CD4-positive, alpha-beta T cell treated with Interferon gamma for 1 hour (primary cell): ENCODE data around the gene EIF2S1.
"Not testable (repeated sequence)": the region's sequence is repeated elsewhere in the genome, so short reads cannot be mapped to it uniquely, and the experiment has no call there.

ENCODE experiments used
- DNase-seq: peaks from one replicate; pipeline ENCODE4 v3.0.0-alpha.2; 2020

The EIF2S1 gene

DNA sequence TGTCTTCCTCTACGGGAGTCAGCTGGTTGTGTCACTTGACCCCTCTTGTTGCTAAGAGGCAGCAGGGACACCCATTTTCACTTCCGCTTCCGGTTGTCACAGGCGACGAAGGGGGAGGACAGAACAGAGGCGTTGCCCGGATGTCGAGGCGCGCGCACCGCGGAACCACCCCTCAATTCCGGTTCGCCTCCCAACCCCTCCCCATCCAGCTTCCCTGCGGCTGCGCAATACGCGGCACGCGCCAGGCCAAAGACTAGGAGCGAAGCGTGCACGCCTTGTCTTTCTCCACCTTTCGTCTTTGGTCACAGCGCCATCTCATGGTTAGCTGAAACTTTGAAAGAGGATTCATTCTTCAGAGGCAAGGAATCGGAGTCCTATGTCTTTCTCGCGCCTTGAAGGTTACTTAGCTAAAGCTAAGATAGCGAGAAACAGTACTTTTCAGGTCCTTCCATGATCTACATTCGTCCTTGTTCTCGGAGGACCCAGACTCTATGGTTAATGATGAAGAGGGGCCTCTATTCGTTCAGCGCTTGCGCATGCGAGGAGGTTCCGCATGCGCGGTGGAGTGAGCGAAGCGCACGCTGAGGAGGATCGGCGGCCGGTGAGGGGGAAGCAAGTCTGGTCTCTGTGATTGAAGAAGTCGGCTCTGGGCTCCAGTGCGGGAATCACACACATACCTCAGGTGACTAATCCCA lies at the start of gene EIF2S1, which contains the start of gene ATP6V1D:
Gene EIF2S1, plus strand, starts transcription at position 554 of the 695 bp plus-strand sequence. CDS start 4,440 bp downstream, outside the sequence.
Gene ATP6V1D, minus strand, starts transcription at position 30 of the 695 bp plus-strand sequence. CDS start 106 bp downstream, outside the sequence.
- peak; percentile 99 for DNase-seq

DNA sequence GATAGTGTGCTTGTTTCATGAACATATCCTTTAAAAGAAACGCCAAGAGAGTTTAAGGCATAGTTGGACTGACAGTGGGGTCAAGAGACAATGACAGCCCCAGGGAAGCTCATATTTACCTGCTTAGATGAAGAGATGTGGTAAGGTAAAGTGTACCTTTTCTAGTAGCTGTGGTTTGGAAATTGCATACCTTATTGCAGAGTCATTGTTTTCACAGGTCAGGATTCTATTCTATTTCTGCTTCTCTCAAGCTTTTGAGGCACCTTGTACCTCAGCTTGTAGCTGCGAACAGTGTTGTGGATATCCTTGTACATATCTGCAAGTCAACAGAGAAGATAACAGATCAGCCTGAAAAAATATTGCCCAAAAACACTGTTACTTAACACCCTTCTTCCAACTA lies 48.3 kb upstream of the EIF2S1 start:
- DNase-seq, result no peak

DNA sequence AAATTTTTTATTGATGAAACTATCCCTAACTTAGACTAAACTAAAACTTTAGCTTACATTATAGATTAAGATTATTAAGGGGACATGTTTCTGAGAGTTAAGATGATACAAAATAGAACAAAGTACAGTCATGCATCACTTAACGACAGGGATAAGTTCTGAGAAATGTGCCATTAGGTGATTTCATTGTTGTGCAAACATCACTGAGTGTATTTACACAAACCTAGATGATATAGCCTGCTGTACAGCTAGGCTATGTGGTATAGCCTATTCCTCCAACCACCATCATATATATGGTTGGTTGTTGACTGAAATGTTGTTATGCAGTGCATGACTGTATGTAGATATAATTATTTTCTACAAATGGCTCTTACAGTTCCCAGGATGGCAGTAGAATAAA lies 47.0 kb upstream of the EIF2S1 start:
- DNase-seq, result no peak

DNA sequence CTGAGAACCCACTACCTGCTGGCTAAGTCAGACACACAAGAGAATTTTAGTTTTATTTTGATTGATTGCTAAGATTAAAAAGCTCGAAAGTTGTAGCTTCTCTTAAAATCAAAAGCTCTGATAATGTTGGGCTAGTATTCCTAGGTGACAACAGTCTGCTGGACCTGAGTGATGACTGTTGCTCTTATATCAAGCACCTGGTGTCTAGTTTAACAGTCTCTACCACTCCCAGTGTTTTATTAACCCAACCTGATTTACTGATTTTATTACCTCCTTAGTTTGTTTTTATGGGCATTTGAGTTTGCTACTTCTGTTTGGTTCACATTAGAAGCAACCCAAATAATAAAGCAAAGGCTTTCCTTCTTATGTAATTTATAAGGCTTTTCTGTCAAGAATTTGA lies 42.3 kb upstream of the EIF2S1 start:
- DNase-seq, result no peak

DNA sequence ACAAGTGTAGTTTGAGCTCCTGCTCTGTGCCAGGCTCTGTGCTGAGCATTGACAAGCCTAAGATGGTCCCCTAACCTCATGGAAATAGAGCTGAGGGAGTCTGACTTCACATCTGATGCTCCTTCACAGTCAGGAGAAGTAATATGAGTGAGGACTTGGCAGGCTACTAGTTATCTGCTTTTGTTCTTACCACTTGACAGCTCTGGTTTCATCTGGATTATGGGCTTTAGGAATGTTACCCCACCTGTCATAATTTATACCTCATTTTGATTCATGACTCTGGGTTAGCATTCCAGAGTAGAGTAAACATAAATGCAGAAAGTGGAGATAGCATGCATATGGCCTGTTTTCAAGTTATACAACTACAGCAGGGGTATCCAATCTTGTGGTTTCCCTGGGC lies 41.0 kb upstream of the EIF2S1 start:
- DNase-seq, result no peak

DNA sequence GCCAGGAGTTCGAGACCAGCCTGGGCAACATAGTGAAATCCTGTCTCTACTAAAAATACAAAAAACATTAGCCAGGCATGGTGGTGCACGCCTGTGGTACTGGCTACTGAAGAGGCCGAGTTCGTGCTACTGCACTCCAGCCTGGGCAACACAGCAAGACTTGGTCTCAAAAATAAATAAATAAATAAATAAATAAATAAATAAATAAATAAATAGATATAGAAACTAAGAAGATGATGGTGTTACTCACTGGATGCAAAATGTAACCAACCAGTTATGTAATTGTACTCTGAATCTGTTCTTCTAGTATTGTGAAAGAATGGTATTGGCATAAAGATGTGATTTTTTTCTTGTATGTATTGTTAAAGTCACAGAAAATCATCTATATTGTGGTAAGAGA lies 30.5 kb upstream of the EIF2S1 start:
- not testable (repeated sequence) for DNase-seq

DNA sequence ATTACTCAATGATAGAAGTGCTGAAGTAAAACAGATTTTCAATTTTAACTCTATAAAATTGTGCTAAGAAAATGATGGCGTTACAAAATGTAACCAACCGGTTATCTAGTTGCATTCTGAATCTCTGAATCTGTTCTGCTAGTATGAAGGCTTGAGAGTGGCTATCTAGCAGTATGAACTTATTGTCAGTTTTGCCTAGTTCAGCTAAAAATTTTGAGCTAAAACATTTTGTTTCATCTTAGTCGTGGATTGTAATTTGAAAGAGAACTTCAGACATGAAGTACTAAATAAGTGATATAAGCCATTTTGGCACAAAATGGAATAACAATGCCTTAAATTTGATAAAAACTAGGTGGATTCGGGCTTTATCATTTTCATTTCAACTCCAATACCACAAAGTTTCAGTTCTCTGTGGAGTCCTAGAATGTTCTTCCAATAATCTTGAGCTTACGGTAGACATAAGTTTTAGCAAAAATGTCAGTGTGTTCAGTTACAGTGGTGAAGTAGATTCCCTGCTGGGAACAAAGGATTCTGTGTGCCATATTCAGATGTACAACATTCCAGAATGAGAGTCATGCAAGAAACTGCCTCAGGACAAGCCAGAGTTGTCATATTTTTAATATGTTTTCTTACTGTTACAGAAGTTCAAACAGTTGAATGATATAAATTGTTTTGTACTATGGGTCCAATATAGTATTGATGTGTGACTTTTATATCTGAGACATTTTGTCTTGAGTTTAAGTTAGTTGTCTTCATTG lies 28.6 kb upstream of the EIF2S1 start:
- no peak for DNase-seq

DNA sequence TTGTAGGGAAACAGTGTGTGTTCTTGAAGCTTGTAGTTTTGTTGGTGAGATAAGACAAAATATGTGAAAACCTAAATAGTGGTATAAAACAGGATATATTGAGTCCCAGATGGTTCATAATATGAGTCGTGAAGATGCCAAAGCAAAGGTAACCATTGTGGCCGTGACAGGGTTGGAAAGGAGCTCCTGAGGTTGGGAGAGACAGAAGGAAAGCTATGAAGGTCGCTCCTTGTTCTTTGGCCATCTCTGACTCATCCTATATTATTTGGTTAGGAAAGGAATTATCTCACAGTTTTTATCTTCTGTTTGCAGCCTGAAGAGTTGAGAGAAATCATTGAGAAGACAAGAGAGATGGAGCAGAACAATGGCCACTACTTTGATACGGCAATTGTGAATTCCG lies 27.7 kb upstream of the EIF2S1 start:
- DNase-seq, result no peak

DNA sequence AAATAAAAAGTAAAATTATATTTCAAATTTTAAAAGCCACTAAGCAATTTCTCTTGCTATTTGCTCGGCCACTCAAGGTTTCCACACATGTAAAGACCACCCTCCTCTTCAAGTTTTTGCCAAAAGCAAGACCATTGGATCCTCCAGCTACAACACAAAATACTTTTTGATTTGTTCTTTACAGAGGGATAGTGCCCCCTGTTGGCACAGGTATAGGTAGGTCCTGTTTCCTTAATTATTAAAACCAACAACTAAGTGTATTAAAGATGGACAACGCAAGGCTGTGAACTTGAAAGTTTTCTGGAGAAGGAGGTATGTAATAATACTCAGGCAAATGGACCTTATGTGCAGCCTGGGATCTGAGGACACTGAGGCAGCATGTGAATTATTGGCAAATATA lies 24.3 kb upstream of the EIF2S1 start:
- DNase-seq, result no peak

DNA sequence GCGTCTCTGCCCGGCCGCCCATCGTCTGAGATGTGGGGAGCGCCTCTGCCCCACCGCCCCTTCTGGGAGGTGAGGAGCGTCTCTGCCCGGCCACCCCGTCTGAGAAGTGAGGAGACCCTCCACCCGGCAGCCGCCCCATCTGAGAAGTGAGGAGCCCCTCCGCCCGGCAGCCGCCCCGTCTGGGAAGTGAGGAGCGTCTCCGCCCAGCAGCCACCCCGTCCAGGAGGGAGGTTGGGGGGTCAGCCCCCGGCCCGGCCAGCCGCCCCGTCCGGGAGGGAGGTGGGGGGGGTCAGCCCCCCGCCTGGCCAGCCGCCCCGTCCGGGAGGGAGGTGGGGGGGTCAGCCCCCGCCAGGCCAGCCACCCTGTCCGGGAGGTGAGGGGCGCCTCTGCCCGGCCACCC lies 18.9 kb upstream of the EIF2S1 start:
- not testable (repeated sequence) for DNase-seq

DNA sequence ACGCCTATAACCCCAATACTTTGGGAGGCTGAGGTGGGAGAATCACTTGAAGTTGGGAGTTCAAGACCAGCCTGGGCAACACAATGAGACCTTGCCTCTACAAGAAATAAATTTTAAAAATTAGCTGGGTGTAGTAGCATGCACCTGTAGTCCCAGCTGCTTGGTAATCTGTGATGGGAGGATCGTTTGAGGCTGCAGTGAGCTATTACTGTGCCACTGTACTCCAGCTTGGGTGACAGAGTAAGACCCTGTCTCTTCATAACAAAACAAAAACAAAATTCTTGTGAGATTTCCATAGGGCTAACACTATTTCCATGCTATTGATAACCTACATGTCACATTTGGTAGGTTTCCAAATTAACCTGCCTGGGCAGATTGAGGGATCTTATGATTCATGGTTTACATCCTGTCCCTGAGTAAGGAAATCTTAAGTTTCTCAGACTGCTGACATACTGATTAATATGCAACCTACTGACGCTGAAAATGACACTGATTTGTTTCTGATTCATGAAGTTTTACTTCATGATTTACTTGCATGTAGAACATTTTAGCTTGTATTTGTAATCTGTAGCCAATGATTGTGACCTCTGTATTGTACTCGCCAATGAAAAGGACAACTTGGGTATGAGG lies 16.4 kb upstream of the EIF2S1 start:
- no peak for DNase-seq

DNA sequence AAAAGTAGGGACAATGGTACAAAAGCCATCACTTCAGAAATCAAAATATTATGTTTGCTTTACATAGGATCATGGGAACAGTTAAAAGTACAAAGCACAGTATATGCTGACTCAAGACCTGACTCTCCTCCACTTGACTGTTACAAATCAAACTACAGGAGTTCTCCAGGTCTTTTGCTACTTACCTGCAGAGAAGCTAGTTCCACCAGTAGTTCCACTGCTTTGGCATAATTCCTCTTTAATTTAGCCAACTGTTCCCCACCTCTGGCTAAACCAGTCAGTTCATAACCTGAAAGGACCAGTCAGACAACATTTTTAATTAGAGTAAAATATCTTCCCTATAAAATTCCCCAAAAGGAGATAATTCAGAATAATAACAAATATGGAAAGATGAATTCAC lies 14.5 kb upstream of the EIF2S1 start:
- DNase-seq, result no peak

DNA sequence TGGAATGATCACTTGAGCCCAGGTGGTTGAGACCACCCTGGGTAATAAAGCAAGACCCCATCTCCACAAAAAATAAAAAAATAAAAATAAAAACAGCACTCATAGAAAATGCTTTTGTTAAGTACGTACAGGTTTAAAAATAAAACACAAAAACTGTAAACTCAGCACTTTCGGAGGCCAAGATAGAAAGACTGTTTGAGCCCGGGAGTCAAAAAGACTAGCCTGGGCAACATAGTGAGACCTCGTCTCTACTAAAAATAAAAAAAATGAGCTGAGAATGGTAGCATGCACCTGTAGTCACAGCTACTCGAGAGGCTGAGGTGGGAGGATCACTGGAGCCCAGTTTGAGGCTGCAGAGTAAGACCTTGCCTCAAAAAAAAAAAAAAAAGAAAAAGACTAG lies 8.1 kb upstream of the EIF2S1 start:
- DNase-seq, result no peak

DNA sequence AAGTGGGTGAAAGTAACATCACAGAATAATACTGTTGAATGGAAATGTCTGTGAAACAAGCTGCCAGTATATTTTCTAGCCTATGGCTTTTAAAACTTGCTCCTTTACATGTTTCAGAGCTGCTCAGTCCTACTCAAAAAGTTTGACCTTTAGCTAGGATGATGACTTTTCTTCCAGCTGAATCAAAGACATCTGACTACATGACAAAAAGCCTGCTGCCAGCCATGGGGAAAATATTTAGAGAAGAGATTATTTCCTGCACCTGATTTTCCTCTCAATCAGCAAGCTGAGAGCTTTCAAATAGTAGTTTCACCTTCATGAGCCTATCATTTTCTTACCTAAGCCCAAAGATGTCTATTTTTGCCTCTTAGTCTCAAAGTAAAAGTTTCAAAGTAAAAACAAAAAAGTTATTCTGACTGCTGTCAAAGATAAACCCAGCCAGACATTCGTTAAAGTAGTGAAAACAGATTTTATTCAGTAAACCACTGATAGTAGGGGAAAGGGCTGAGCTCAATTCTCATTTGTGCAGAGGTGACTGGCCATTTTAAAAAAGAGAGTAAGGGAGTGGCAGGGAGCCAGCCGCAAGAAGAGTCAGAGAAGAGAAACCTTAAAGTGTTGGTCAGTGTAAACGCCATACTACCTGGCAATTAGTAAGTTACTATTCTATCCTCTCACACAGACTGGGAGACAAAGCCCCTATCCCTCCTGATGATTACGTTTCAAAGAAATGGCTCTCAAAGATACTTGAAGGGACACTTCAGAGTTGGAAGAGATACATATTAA lies 2.8 kb upstream of the EIF2S1 start:
- DNase-seq, result no peak

DNA sequence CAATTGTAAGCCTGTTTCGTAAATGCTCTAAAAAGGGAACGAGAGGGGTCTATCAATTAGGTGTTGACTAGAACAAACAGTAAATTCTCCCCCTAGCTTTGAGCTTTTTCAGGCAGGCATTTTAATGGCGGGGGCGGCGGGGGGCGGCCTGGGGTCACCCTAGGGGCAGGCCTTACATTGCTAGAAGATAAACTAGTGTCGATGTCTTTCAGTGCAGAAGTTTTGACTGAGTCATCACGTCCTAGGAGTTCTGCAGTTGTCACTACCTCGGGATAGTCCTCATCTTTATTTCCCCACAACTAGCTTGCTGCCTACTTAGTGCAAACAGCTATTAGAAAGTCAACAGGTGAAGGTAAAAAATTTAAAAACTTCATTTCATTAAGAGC lies 2.2 kb upstream of the EIF2S1 start:
- DNase-seq, result no peak

DNA sequence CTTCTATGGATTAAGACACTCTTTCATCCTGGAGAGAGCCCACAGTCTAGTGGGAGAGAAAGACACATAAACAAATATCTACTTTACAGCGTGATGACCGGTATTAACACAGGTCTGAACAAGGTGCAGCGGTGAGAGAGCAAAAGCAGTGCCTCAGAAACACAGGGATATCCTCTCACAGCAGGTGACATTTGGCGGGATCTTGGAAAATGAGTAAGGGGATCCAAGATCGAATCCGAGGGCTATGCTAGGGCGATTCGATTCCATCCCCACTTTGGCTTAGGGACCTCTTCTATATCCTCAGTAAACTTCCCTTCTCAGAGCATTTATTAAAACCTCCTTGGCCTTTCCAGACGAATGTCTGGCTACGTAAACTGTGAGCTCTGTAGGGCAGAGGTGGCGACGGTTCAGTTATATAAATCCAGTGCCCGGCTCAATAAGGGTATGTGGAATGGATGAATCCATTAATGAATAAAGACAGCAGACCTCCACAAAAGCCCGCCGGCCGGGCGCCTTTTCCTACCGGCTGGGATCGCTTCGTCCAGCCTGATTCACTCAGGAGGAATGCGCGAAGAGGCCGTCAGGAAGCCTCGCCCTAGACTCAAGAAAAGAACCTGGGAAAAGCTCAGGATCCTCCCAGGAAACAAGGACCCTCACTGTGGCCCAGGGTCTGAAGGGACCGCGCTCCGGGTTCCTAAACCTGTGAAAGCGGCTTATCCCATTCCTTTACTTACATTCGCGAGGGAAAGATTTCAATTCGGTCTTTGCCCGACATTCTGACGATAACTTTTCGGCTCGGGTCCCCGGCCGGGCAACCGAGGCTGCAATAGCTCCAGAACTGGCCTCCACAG lies 979 bp upstream of the EIF2S1 start:
- no peak for DNase-seq

DNA sequence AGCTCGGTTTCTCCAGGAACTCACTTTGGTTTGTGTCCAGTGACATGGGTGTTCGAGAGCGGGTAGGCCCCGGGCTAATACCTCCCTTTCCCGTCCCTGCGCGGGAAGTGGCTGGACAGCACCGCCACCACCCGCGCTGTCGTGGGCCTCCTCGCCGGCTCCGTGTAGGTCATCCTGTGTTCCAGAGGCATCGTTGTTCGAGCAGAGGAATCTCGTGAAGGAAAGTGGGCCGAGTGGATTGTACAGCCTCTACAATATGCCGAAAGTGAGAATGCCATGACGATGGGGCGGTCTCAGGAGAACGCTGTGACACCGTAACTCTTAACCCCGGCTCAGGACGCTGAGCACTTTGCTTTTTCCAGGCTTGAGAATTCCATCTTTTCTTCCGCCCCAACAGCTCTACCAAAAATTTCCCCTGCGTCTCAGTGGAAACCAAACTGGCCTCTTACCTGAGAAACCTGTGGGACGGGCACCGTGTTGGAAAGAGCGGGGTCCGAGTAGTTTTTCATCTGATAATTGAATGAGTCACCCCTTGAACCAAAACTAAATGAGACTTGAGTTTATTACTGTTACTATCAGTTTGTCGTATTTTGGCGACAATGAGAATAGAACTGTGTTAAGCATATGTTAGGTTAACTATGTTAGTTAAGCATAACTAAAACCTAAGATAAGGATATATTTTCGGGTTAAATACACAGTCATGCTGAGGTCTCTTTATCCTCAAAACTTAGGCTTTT lies 510 bp downstream of the EIF2S1 start:
- DNase-seq, result no peak

DNA sequence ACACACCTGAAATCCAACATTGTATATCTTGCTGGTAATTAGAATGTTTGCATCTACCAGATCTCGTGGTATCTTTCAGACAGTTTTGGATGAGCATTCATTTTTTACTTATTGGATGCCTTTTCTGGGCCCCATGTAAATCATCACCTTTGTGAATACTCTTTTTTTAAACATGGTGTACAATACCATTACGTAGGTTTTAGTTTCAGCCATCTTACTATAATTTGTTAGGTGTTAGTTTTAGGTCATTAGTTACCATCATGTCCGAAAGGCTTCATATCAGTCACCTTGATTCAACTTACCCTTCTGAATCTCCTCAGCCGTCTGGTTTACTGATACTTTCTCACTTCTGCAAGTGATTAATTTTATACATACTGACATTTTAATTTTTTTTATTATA lies 5.3 kb downstream of the EIF2S1 start:
- DNase-seq, result no peak

DNA sequence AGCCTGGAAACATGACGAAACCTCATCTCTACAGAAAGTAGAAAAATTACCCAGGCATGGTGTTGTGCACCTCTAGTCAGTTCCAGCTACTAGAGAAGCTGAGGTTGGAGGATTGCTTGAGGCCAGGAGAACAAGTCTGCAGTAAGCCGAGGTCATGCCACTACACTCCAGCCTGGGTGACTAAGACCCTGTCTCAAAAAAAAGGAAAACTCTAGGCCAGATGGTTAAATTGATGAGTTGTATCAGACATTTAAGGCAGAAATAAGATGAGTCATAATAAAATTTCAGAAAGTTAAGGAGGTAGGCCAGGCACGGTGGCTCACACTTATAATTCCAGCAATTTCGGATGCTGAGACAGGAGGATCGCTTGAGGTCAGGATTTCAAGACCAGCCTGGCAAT lies 10.7 kb downstream of the EIF2S1 start:
- no peak for DNase-seq

DNA sequence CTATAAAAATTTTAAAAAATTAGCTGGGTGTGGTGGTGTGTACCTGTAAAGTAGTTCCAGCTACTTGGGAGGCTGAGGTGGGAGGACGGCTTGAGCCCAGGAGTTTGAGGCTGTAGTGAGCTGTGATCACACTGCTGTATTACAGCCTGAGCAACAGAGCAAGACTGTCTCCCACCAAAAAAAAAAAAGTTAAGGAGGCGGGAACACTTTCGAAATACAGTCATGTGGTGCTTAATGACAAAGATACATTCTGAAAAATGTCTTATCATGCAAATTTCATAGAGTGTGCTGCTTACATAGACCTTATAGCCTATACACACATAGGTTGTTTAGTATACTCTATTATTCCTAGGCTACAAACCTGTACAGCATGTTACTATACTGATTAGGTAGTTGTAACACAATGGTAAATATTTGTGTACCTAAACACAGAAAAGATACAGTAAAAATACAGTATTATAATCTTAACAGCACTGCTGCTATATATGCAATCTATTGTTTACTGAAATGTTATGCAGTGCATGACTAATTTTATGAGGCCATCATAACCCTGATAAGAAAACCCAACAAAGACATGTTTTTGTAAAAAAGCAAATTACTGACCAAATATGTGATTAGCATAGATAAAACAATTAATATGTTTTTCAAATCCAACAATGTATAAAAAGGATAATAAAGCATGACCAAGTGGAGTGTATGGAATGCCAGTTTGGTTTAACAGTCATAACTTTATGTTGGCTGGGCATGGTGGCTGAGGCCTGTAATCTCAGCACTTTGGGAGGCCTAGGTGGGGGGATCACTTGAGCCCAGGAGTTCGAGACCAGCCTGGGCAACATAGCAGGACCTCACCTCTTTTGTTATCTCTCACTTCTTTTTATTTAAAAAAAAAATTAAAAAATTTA lies 11.4 kb downstream of the EIF2S1 start:
- no peak for DNase-seq
